Liver (tissue), 9 donors: ENCODE results near the gene MTERF4. TPM values are rescaled to one million over a fixed set of nuclear protein-coding genes. Genes with fewer than 3 reads are reported as not detected.

Experiments
- DNase-seq: peaks from one replicate; pipeline ENCODE4 v3.0.0-alpha.2; 2017; ENCODE audit warnings: low spot score
- H3K27ac ChIP-seq, 2 donors: one replicate each; pipeline ENCODE4 v1.7.0; 2013; ENCODE audit warnings: inconsistent platforms in 2 of 2, low read length in 2 of 2, control low read depth in 1 of 2, low read depth in 1 of 2, mild to moderate bottlenecking in 1 of 2
- H3K27me3 ChIP-seq, 4 donors: one replicate each; pipeline versions ENCODE4 v1.6.1 to v1.7.0; 2013; ENCODE audit warnings: low read length in 3 of 4, inconsistent platforms in 1 of 4, mild to moderate bottlenecking in 1 of 4, moderate library complexity in 1 of 4; ENCODE audit not compliant: control insufficient read depth in 4 of 4, insufficient read depth in 4 of 4
- H3K36me3 ChIP-seq, 4 donors: one replicate each; pipeline versions ENCODE4 v1.6.1 to v1.7.0; 2013; ENCODE audit warnings: low read length in 3 of 4, mild to moderate bottlenecking in 3 of 4, low read depth in 1 of 4, moderate library complexity in 1 of 4; ENCODE audit not compliant: control insufficient read depth in 4 of 4, insufficient read depth in 3 of 4
- H3K4me1 ChIP-seq, 4 donors: one replicate each; pipeline versions ENCODE4 v1.6.1 to v1.7.0; 2013; ENCODE audit warnings: low read length in 3 of 4, mild to moderate bottlenecking in 3 of 4, moderate library complexity in 1 of 4; ENCODE audit not compliant: control insufficient read depth in 4 of 4, insufficient read depth in 4 of 4
- H3K4me3 ChIP-seq, 3 donors: one replicate each; pipeline versions ENCODE4 v1.6.1 to v1.7.0; 2013; ENCODE audit warnings: low read length in 3 of 3, control low read depth in 1 of 3, low read depth in 1 of 3, mild to moderate bottlenecking in 1 of 3
- H3K9ac ChIP-seq, 2 donors: one replicate each; pipeline ENCODE4 v1.7.0; 2013; ENCODE audit warnings: low read length in 2 of 2, mild to moderate bottlenecking in 2 of 2, moderate library complexity in 2 of 2, control low read depth in 1 of 2, low read depth in 1 of 2
- H3K9me3 ChIP-seq, 4 donors: one replicate each; pipeline versions ENCODE4 v1.6.1 to v1.7.0; 2013; ENCODE audit warnings: low read length in 3 of 4; ENCODE audit not compliant: control insufficient read depth in 4 of 4
- CTCF ChIP-seq: fragments of 150-350 bp; IDR thresholded peaks from 2 replicates; pipeline ENCODE4 v1.5.1; 2017; ENCODE audit warnings: improper control_type of control experiment, low read depth, low read length; ENCODE audit not compliant: missing input control
- EGR1 ChIP-seq, 2 donors: IDR thresholded peaks; 2 replicates each; pipeline ENCODE4 v1.6.1; 2016 to 2018; ENCODE audit warnings: antibody characterized with exemption in 2 of 2, low read depth in 2 of 2
- FOXA1 ChIP-seq: IDR thresholded peaks from 2 replicates; pipeline ENCODE4 v1.6.1; 2016; ENCODE audit warnings: antibody characterized with exemption
- FOXA2 ChIP-seq: IDR thresholded peaks from 2 replicates; pipeline ENCODE4 v1.6.1; 2016; ENCODE audit warnings: antibody characterized with exemption
- GABPA ChIP-seq, 2 donors: IDR thresholded peaks in 1 of 2; conservative IDR thresholded peaks in 1 of 2; 2 replicates each; pipeline ENCODE4 v1.6.1; 2016; ENCODE audit warnings: antibody characterized with exemption in 2 of 2, mild to moderate bottlenecking in 1 of 2, moderate library complexity in 1 of 2
- HNF4A ChIP-seq, 2 donors: conservative IDR thresholded peaks; 2 replicates each; pipeline ENCODE4 v1.6.1; 2016; ENCODE audit warnings: antibody characterized with exemption in 2 of 2, mild to moderate bottlenecking in 2 of 2
- HNF4G ChIP-seq: IDR thresholded peaks from 2 replicates; pipeline ENCODE4 v1.6.1; 2016; ENCODE audit warnings: antibody characterized with exemption
- JUND ChIP-seq, 2 donors: IDR thresholded peaks; 2 replicates each; pipeline ENCODE4 v1.6.1; 2016; ENCODE audit warnings: antibody characterized with exemption in 2 of 2
- MAX ChIP-seq: IDR thresholded peaks from 2 replicates; pipeline ENCODE4 v1.6.1; 2016; ENCODE audit warnings: antibody characterized with exemption
- RAD21 ChIP-seq, 2 donors: IDR thresholded peaks; 2 replicates each; pipeline ENCODE4 v1.6.1; 2016; ENCODE audit warnings: antibody characterized with exemption in 2 of 2, mild to moderate bottlenecking in 2 of 2
- REST ChIP-seq: IDR thresholded peaks from 2 replicates; pipeline ENCODE4 v1.6.1; 2016; ENCODE audit warnings: antibody characterized with exemption, mild to moderate bottlenecking
- RXRA ChIP-seq, 2 donors: IDR thresholded peaks; 2 replicates each; pipeline ENCODE4 v1.6.1; 2017 to 2018; ENCODE audit warnings: antibody characterized with exemption in 2 of 2, mild to moderate bottlenecking in 1 of 2
- SP1 ChIP-seq: IDR thresholded peaks from 2 replicates; pipeline ENCODE4 v1.6.1; 2018; ENCODE audit warnings: antibody characterized with exemption, mild to moderate bottlenecking
- TAF1 ChIP-seq: conservative IDR thresholded peaks from 2 replicates; pipeline ENCODE4 v1.6.1; 2016; ENCODE audit warnings: antibody characterized with exemption, mild to moderate bottlenecking
- ZBTB33 ChIP-seq: IDR thresholded peaks from 2 replicates; pipeline ENCODE4 v1.6.1; 2016; ENCODE audit warnings: antibody characterized with exemption
- WGBS: extraction: QIAGEN DNeasy Blood & Tissue Kit; methylation state at CpG from one replicate; pipeline ENCODE4 v1.1.7; 2013; 5-methylcytosine and 5-hydroxymethylcytosine counted together
- polyA plus RNA-seq, 2 donors: library from polyadenylated mRNA; stranded (reverse) in 1 of 2; unstranded in 1 of 2; fragments of 200-250 nt in 1 of 2; fragments of >200 nt in 1 of 2; fragmentation: Nextera tagmentation in 1 of 2; extraction: Ambion mirVana in 1 of 2; gene quantifications; one replicate each; pipeline versions ENCODE4 v1.2.1 to v1.2.3, GENCODE V29; 2013 to 2015
- total RNA-seq, 2 donors: library from RNA; depleted of rRNA; stranded (reverse); fragments of >200 nt; gene quantifications; one replicate each; pipeline ENCODE4 v1.2.3, GENCODE V29; 2014
- donor health status: healthy.
- donor health status: healthy.
- donor health status: healthy.
- donor health status: healthy.
- donor health status: healthy.

MTERF4 gene
- total and polyA plus RNA-seq, 4 donors, result 13.3 to 36.7 (median 20.3) TPM

- no peaks in the 10 kb centered on the region for H3K27me3 ChIP-seq
- TF ChIP-seq SP1, result peak; percentile 9
- TF ChIP-seq CTCF, result no peak
- TF ChIP-seq HNF4A (conservative IDR thresholded peaks at IDR 0.05), result peak; percentile 56 to 64
- peak; percentile 16 for TF ChIP-seq HNF4G
- TF ChIP-seq EGR1 (IDR thresholded peaks at IDR 0.05; ENCODE audit: low read depth in 2 of 2), result no peak
- no peak for TF ChIP-seq FOXA1
- TF ChIP-seq REST, result no peak
- no peak for TF ChIP-seq JUND (IDR thresholded peaks at IDR 0.05)
- peak in 1 of 2 donors; percentile 21 for TF ChIP-seq RAD21 (IDR thresholded peaks at IDR 0.05)
- no peak for TF ChIP-seq ZBTB33
- DNase-seq, result peak; percentile 33
- WGBS, result 73% methylated on average over 18 of the region's 18 CpGs
- peaks cover 0 to 8% (median 7%) of the 10 kb centered on the region in 4 donors for H3K4me1 ChIP-seq
- no peaks in the 10 kb centered on the region for H3K9me3 ChIP-seq
- no peaks in the 10 kb centered on the region for H3K36me3 ChIP-seq
- H3K9ac ChIP-seq, result no peak overlapping the region
- H3K27ac ChIP-seq, result peak overlapping the region in 1 of 2 donors; percentile 25
- no peak overlapping the region for H3K4me3 ChIP-seq
Observed at GRCh38 chr2:241080405-241081189, 21.5 kb downstream of the MTERF4 start.

GRCh38 chr2:241074901-241075540 lies 27.1 kb downstream of the MTERF4 start:
- H3K36me3 ChIP-seq, result peaks cover 12 to 52% (median 18%) of the 10 kb centered on the region in 4 donors
- no peak for TF ChIP-seq REST
- no peak for TF ChIP-seq GABPA (IDR thresholded peaks at IDR 0.05 in 1 of 2, conservative IDR thresholded peaks at IDR 0.05 in 1 of 2)
- TF ChIP-seq CTCF, result no peak
- no peak for TF ChIP-seq TAF1
- no peak for TF ChIP-seq MAX
- no peak for TF ChIP-seq HNF4G
- TF ChIP-seq RXRA (IDR thresholded peaks at IDR 0.05), result no peak
- TF ChIP-seq FOXA2, result no peak

More at GRCh38 chr2:241074901-241075540, 27.1 kb downstream of the MTERF4 start:
- Histone ChIP-seq H3K9me3 (no peaks in the 10 kb centered on the region), H3K4me1 (peaks cover 0 to 2% (median 0%) of the 10 kb centered on the region in 4 donors), H3K27me3 (no peaks in the 10 kb centered on the region), H3K27ac (no peak overlapping the region), H3K4me3 (no peak overlapping the region), H3K9ac (no peak overlapping the region)
- WGBS, result 95% methylated on average over 16 of the region's 16 CpGs
- DNase-seq, result no peak
